ENCODE measurements around the gene ANO2.

- no peak for TF ChIP-seq POLR2A (IDR thresholded peaks at IDR 0.05; ENCODE audit: low read depth, low read length)
- TF ChIP-seq, protein P1, sequence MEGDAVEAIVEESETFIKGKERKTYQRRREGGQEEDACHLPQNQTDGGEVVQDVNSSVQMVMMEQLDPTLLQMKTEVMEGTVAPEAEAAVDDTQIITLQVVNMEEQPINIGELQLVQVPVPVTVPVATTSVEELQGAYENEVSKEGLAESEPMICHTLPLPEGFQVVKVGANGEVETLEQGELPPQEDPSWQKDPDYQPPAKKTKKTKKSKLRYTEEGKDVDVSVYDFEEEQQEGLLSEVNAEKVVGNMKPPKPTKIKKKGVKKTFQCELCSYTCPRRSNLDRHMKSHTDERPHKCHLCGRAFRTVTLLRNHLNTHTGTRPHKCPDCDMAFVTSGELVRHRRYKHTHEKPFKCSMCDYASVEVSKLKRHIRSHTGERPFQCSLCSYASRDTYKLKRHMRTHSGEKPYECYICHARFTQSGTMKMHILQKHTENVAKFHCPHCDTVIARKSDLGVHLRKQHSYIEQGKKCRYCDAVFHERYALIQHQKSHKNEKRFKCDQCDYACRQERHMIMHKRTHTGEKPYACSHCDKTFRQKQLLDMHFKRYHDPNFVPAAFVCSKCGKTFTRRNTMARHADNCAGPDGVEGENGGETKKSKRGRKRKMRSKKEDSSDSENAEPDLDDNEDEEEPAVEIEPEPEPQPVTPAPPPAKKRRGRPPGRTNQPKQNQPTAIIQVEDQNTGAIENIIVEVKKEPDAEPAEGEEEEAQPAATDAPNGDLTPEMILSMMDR (IDR thresholded peaks at IDR 0.05; ENCODE audit: extremely low read depth in 1 of 2, insufficient read depth in 1 of 2, low read depth in 1 of 2, low read length in 2 of 2) = no peak
- TF ChIP-seq POLR2AphosphoS5 (IDR thresholded peaks at IDR 0.05; ENCODE audit: insufficient read depth, low read depth, low read length) = no peak
Measured at GRCh38 chr12:5884285-5884684, 60.8 kb downstream of the ANO2 start.
